ENCODE results near the gene HUNK. TPM values are rescaled to one million over a fixed set of nuclear protein-coding genes. Genes with fewer than 3 reads are reported as not detected.

HUNK gene
- total and polyA plus RNA-seq, 7 donors: 0.71 to 2.6 (median 1.5) TPM

GRCh38 chr21:31896019-31896418 lies 23.2 kb downstream of the HUNK start:
- 75 to 76% methylated on average over 7 of the region's 7 CpGs for WGBS, 2 donors
- H3K27ac ChIP-seq: peak overlapping the region in 1 of 4 donors; percentile 56
- H3K4me3 ChIP-seq: no peak overlapping the region
- no peaks in the 10 kb centered on the region for H3K36me3 ChIP-seq
- no peak for TF ChIP-seq POLR2AphosphoS5 (IDR thresholded peaks at IDR 0.05)
- TF ChIP-seq CTCF (IDR thresholded peaks at IDR 0.05): no peak
- no peak for TF ChIP-seq POLR2A (IDR thresholded peaks at IDR 0.05)
- no peak for TF ChIP-seq EP300 (IDR thresholded peaks at IDR 0.05)
- no peaks in the 10 kb centered on the region for H3K27me3 ChIP-seq
- peaks cover 0 to 19% (median 6%) of the 10 kb centered on the region in 4 donors for H3K4me1 ChIP-seq
- DNase-seq: no peak
- intact Hi-C loops (cut with DNase I): no loop called here
- H3K9me3 ChIP-seq: no peaks in the 10 kb centered on the region

GRCh38 chr21:31897311-31897710 lies 24.5 kb downstream of the HUNK start:
- WGBS, 2 donors: 84 to 86% methylated on average over 3 of the region's 3 CpGs
- intact Hi-C loops (cut with DNase I): no loop called here
- H3K4me3 ChIP-seq: no peak overlapping the region
- DNase-seq: no peak
- H3K27me3 ChIP-seq: no peaks in the 10 kb centered on the region
- no peak for TF ChIP-seq CTCF (IDR thresholded peaks at IDR 0.05)
- no peak for TF ChIP-seq EP300 (IDR thresholded peaks at IDR 0.05)
- no peak for TF ChIP-seq POLR2A (IDR thresholded peaks at IDR 0.05)
- peak overlapping the region in 2 of 4 donors; percentile 30 to 56 for H3K27ac ChIP-seq
- H3K36me3 ChIP-seq: no peaks in the 10 kb centered on the region
- H3K9me3 ChIP-seq: no peaks in the 10 kb centered on the region
- peaks cover 0 to 19% (median 6%) of the 10 kb centered on the region in 4 donors for H3K4me1 ChIP-seq

GRCh38 chr21:31898933-31899630 lies 26.3 kb downstream of the HUNK start:
- no peak for DNase-seq
- H3K36me3 ChIP-seq: no peaks in the 10 kb centered on the region
- no peaks in the 10 kb centered on the region for H3K27me3 ChIP-seq
- intact Hi-C loops (cut with DNase I): no loop called here
- H3K4me3 ChIP-seq: no peak overlapping the region
- WGBS, 2 donors: 9 to 20% methylated on average over 9 of the region's 9 CpGs
- peak overlapping the region in 2 of 4 donors; percentile 30 to 56 for H3K27ac ChIP-seq
- peaks cover 0 to 19% (median 6%) of the 10 kb centered on the region in 4 donors for H3K4me1 ChIP-seq
- TF ChIP-seq EP300 (IDR thresholded peaks at IDR 0.05) (no peak), POLR2AphosphoS5 (IDR thresholded peaks at IDR 0.05) (no peak), POLR2A (IDR thresholded peaks at IDR 0.05) (no peak), CTCF (IDR thresholded peaks at IDR 0.05) (no peak)
- H3K9me3 ChIP-seq: no peaks in the 10 kb centered on the region

- WGBS, 2 donors: 22 to 71% methylated on average over 15 of the region's 15 CpGs
- intact Hi-C loops (cut with DNase I): no loop called here
- Histone ChIP-seq H3K27me3 (no peaks in the 10 kb centered on the region), H3K4me1 (peaks cover 0 to 13% (median 2%) of the 10 kb centered on the region in 4 donors), H3K9me3 (no peaks in the 10 kb centered on the region), H3K4me3 (no peak overlapping the region), H3K27ac (no peak overlapping the region), H3K36me3 (no peaks in the 10 kb centered on the region)
- DNase-seq: no peak
- TF ChIP-seq POLR2A (IDR thresholded peaks at IDR 0.05): no peak
- TF ChIP-seq EP300 (IDR thresholded peaks at IDR 0.05): no peak
- TF ChIP-seq POLR2AphosphoS5 (IDR thresholded peaks at IDR 0.05): no peak
- no peak for TF ChIP-seq CTCF (IDR thresholded peaks at IDR 0.05)
These were observed 27.5 kb downstream of the HUNK start for GRCh38 chr21:31900121-31900895.

All from sigmoid colon (tissue), 7 donors.